Naive thymus-derived CD4-positive, alpha-beta T cell (primary cell): Measurements from ENCODE around the gene NEU4. TPM values are rescaled to one million over a fixed set of nuclear protein-coding genes. Genes with fewer than 3 reads are reported as not detected.
"Not testable (repeated sequence)": the region's sequence is repeated elsewhere in the genome, so short reads cannot be mapped to it uniquely, and the experiment has no call there.

Experiments
- ATAC-seq: fragments of 150-1000 bp; cut with Tn5 transposase; 2 replicates; pipeline ENCODE4 v1.10.0; 2021; ENCODE audit warnings: mild to moderate bottlenecking, moderate library complexity
- CTCF ChIA-PET: fragments of 350-600 bp; sonication (Branson Sonifier 250); formaldehyde crosslinking; loops from one replicate; lab custom pipeline; 2021; ENCODE audit warnings: antibody characterized with exemption; lab: Charles Lee
- POLR2A ChIA-PET: fragments of 350-600 bp; sonication (Branson Sonifier 250); formaldehyde crosslinking; loops from one replicate; lab custom pipeline; 2021; ENCODE audit warnings: antibody characterized with exemption, inconsistent platforms; lab: Charles Lee
- DNase-seq, 9 donors: peaks; one replicate each; pipeline versions ENCODE4 v3.0.0 to v3.0.0-alpha.2; 2020 to 2022; ENCODE audit warnings: mixed read lengths in 1 of 9
- H3K27ac ChIP-seq: one replicate; pipeline ENCODE4 v1.7.0; 2013; ENCODE audit warnings: mild to moderate bottlenecking, low read depth, low read length, moderate library complexity
- H3K27me3 ChIP-seq, 2 donors: one replicate each; pipeline ENCODE4 v1.7.0; 2013; ENCODE audit warnings: low read length in 2 of 2, mild to moderate bottlenecking in 2 of 2, moderate library complexity in 2 of 2; ENCODE audit not compliant: control insufficient read depth in 2 of 2, insufficient read depth in 2 of 2
- H3K36me3 ChIP-seq, 3 experiments: 1 replicate in 2 of 3; 2 replicates in 1 of 3; pipeline ENCODE4 v1.7.0; 2013; ENCODE audit warnings: low read length in 3 of 3, mild to moderate bottlenecking in 3 of 3, moderate library complexity in 1 of 3; ENCODE audit not compliant: insufficient read depth in 3 of 3, control insufficient read depth in 2 of 3
- H3K4me1 ChIP-seq, 2 donors: one replicate each; pipeline ENCODE4 v1.7.0; 2013; ENCODE audit warnings: low read length in 2 of 2, mild to moderate bottlenecking in 2 of 2, moderate library complexity in 1 of 2; ENCODE audit not compliant: control insufficient read depth in 2 of 2, insufficient read depth in 2 of 2
- H3K4me3 ChIP-seq: 2 replicates; pipeline ENCODE4 v1.7.0; 2013; ENCODE audit warnings: mild to moderate bottlenecking, low read length
- H3K9me3 ChIP-seq, 3 experiments: 1 replicate in 2 of 3; 2 replicates in 1 of 3; pipeline ENCODE4 v1.7.0; 2013; ENCODE audit warnings: low read length in 3 of 3; ENCODE audit not compliant: control insufficient read depth in 2 of 3
- H3K27ac Mint-ChIP-seq, 9 donors: one replicate each; pipeline ENCODE4 v1.8.0; 2020 to 2022; ENCODE audit warnings: mixed read lengths in 9 of 9, mild to moderate bottlenecking in 8 of 9, moderate library complexity in 5 of 9, inconsistent platforms in 2 of 9
- H3K27me3 Mint-ChIP-seq, 5 donors: one replicate each; pipeline ENCODE4 v1.8.0; 2021 to 2022; ENCODE audit warnings: mixed read lengths in 5 of 5, mild to moderate bottlenecking in 1 of 5
- H3K36me3 Mint-ChIP-seq, 5 donors: one replicate each; pipeline ENCODE4 v1.8.0; 2020 to 2022; ENCODE audit warnings: mixed read lengths in 5 of 5, mild to moderate bottlenecking in 3 of 5, inconsistent platforms in 1 of 5
- H3K4me1 Mint-ChIP-seq, 7 donors: one replicate each; pipeline ENCODE4 v1.8.0; 2020 to 2022; ENCODE audit warnings: mixed read lengths in 7 of 7, mild to moderate bottlenecking in 3 of 7, inconsistent platforms in 1 of 7
- H3K4me3 Mint-ChIP-seq, 10 donors: one replicate each; pipeline ENCODE4 v1.8.0; 2020 to 2022; ENCODE audit warnings: mild to moderate bottlenecking in 10 of 10, mixed read lengths in 10 of 10, moderate library complexity in 6 of 10, inconsistent platforms in 2 of 10
- H3K9me3 Mint-ChIP-seq, 11 donors: one replicate each; pipeline ENCODE4 v1.8.0; 2020 to 2022; ENCODE audit warnings: mixed read lengths in 11 of 11, mild to moderate bottlenecking in 4 of 11, inconsistent platforms in 1 of 11, moderate library complexity in 1 of 11
- intact Hi-C, 2 donors: fragments of 100-400 bp; cut with micrococcal nuclease; formaldehyde crosslinking; loops; one replicate each; pipeline ENCODE4 v1.15.1; 2023
- polyA plus RNA-seq, 2 donors: library from polyadenylated mRNA; unstranded; fragments of 300-500 nt; fragmentation: Illumina TruSeq; gene quantifications; one replicate each; pipeline ENCODE4 v1.2.3, GENCODE V29; 2021
- total RNA-seq, 6 experiments: library from RNA in 5 of 6; stranded (reverse) in 5 of 6; gene quantifications; 1 replicate in 5 of 6; 2 replicates in 1 of 6; pipeline ENCODE4 v1.2.3 and lab custom pipeline; 2021 to 2026

The NEU4 gene
- total and polyA plus RNA-seq, 7 experiments from 2014 or later: 1.1 to 13.9 (median 1.2) TPM; not detected in 4

DNA sequence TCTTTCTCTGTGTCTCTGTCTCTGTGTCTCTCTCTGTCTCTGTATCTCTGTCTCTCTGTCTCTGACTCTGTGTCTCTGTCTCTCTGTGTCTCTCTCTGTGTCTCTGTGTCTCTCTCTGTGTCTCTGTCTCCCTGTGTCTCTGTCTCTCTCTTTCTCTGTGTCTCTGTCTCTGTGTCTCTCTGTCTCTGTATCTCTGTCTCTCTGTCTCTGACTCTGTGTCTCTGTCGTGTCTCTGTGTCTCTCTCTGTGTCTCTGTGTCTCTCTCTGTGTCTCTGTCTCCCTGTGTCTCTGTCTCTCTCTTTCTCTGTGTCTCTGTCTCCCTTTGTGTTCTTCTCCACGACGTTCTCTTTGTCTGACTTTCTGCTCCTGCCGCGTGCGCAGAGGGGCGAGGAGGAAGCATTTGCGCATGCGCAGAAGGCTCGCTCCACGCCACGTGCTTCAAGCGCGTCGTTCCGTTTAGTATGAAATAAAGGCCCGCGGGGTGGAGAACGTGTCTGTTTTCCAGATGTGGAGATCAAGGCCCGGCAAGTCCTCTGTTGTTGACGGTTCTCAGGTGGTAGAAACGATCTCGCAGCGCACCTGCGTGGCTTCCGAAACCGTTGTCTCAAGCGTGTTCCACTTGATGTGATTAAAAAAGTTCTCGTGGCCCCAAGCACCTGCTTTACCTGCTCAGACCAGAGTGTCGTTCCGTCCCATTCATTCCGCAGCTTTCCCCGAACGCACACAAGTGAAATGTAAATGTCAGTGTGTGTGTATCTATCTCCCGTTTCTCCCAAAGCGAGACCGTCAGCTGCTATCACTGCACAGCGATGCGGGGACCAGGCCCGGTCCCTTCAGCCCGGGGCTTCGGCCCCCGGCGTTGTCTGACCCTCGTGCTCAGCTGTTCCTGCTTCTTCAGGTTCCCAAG lies 14.8 kb downstream of the NEU4 start:
- peak overlapping the region in 6 of 9 donors; percentile 54 to 84 (median 72) for H3K27ac Mint-ChIP-seq
- H3K4me3 ChIP-seq, CTCF ChIA-PET, H3K36me3 ChIP-seq, intact Hi-C loops, H3K4me1 ChIP-seq, H3K27me3 ChIP-seq, ATAC-seq, H3K27ac ChIP-seq: not testable (repeated sequence)
- H3K27me3 Mint-ChIP-seq: peaks cover 0 to 27% (median 18%) of the 10 kb centered on the region in 5 donors
- H3K36me3 Mint-ChIP-seq: peaks cover 0 to 20% (median 9%) of the 10 kb centered on the region in 5 donors
- POLR2A ChIA-PET: interaction anchor here (0.6 kb wide), 1 partner anchor 32 kb away, joined by 3 read pairs; no protein-coding TSS in a partner anchor
- H3K9me3 Mint-ChIP-seq: peaks cover 5 to 42% (median 24%) of the 10 kb centered on the region in 11 donors
- DNase-seq: peak in 1 of 9 donors; percentile 19
- peaks cover 0 to 11% (median 0%) of the 10 kb centered on the region in 3 experiments for H3K9me3 ChIP-seq
- peaks cover 6 to 22% (median 11%) of the 10 kb centered on the region in 7 donors for H3K4me1 Mint-ChIP-seq
- peak overlapping the region in 3 of 10 donors; percentile 4 to 39 (median 34) for H3K4me3 Mint-ChIP-seq

DNA sequence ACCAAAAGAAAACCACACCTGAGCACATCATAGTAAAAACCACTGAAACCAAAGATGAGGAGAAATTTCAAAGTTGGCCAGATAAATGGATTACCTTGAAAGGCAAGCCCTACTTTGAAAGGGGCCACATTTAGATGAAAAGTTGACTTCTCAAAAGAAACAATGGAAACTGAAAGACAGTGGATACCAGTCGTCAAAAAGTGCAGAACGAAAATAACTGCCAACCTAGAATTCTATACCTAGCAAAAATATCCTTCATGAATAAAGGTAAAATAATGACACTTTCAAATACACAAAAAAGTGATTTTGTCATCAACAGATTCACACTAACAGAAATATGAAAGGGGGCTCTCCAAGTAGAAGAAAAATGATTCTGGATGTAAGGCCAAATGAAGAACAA lies 18.4 kb downstream of the NEU4 start:
- no peak for DNase-seq
- Mint-ChIP-seq H3K9me3 (peaks cover 5 to 37% (median 24%) of the 10 kb centered on the region in 11 donors), H3K4me1 (peaks cover 5 to 12% (median 8%) of the 10 kb centered on the region in 7 donors), H3K4me3 (no peak overlapping the region), H3K27me3 (peaks cover 4 to 32% (median 17%) of the 10 kb centered on the region in 5 donors), H3K36me3 (peaks cover 0 to 20% (median 9%) of the 10 kb centered on the region in 5 donors), H3K27ac (no peak overlapping the region)
- no peak for ATAC-seq
- ChIA-PET POLR2A (no interaction called here), CTCF (no interaction called here)
- Histone ChIP-seq H3K27me3 (no peaks in the 10 kb centered on the region), H3K27ac (no peak overlapping the region), H3K4me3 (no peak overlapping the region), H3K9me3 (peaks cover 0 to 11% (median 0%) of the 10 kb centered on the region in 3 experiments), H3K4me1 (no peaks in the 10 kb centered on the region), H3K36me3 (no peaks in the 10 kb centered on the region)
- intact Hi-C loops: no loop called here

DNA sequence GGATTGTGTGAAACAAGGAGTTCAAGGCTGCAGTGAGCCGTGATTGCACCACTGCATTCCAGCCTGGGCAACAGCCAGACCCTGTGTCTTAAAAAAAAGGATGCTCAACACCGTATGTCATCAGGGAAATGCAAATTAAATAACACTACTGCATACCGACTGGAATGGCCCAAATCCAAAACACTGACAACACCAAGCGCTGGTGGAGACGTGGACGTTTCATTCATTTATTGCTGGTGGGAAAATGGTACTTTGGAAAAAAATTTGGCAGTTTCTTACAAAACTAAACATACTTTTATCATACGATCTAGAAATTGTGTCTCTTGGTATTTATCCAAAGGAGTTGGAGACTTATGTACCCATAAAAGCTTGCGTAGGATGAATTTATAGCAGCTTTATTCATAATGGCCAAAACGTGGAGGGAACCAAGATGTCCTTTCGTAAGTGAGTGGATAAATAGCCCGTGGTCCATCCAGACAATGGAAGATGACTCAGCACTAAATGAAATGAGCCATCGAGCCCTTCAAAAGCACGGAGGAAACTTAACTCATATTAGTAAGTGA lies 24.2 kb downstream of the NEU4 start:
- Mint-ChIP-seq H3K27ac (no peak overlapping the region), H3K27me3 (peaks cover 0 to 46% (median 4%) of the 10 kb centered on the region in 5 donors), H3K4me1 (peaks cover 0 to 15% (median 4%) of the 10 kb centered on the region in 7 donors), H3K36me3 (peaks cover 0 to 3% (median 0%) of the 10 kb centered on the region in 5 donors), H3K9me3 (peaks cover 0 to 3% (median 2%) of the 10 kb centered on the region in 11 donors), H3K4me3 (no peak overlapping the region)
- no peaks in the 10 kb centered on the region for H3K36me3 ChIP-seq
- H3K4me3 ChIP-seq: no peak overlapping the region
- DNase-seq (no peak), ATAC-seq (no peak)
- ChIA-PET POLR2A (no interaction called here), CTCF (no interaction called here)
- H3K9me3 ChIP-seq: no peaks in the 10 kb centered on the region
- H3K27ac ChIP-seq: no peak overlapping the region
- intact Hi-C loops: no loop called here
- H3K27me3 ChIP-seq: no peaks in the 10 kb centered on the region
- no peaks in the 10 kb centered on the region for H3K4me1 ChIP-seq

DNA sequence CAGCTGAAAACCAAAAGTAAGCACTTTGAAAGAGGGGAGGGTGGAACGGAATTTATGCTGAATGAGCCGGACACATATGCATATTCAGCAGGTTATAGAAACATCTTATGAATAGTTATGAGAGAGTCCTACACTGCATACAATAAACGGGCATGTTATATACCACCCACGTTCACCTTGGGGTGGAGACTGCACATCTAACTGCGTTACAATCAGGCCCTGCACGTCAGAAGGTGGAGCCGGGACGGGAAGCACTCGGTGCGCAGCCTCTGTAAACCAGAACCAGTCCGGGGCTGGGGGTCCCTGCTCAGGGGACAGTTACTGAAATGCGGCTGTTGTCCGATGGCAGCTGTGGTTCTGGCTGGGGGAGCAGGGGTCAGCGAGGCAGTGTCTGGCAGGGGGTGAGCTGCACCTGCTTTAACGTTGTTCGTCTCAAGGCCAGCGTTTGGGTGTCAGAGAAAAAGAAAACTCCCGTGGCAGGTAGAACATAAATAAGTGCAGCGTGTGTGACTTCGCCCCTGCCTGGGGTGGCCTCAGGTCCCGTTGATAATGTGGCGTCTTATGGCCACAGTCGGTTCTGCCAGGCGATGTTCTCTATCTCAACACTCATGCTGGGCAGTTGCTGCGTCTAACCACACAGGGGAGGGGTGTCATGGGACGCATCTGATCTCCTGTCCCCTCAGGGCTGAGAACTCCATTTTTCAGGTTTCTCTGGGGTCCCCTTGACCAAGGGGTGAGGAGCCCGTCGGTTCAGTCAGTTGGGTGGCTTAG lies 24.9 kb downstream of the NEU4 start:
- H3K27me3 ChIP-seq, H3K9me3 Mint-ChIP-seq, H3K4me3 ChIP-seq, POLR2A ChIA-PET, H3K4me3 Mint-ChIP-seq, CTCF ChIA-PET, H3K36me3 Mint-ChIP-seq, H3K9me3 ChIP-seq, H3K4me1 ChIP-seq, ATAC-seq, H3K27ac Mint-ChIP-seq, H3K36me3 ChIP-seq, intact Hi-C loops, H3K27ac ChIP-seq: not testable (repeated sequence)
- peaks cover 0 to 15% (median 6%) of the 10 kb centered on the region in 7 donors for H3K4me1 Mint-ChIP-seq
- H3K27me3 Mint-ChIP-seq: peaks cover 0 to 51% (median 4%) of the 10 kb centered on the region in 5 donors
- DNase-seq: peak in 1 of 9 donors; percentile 16

DNA sequence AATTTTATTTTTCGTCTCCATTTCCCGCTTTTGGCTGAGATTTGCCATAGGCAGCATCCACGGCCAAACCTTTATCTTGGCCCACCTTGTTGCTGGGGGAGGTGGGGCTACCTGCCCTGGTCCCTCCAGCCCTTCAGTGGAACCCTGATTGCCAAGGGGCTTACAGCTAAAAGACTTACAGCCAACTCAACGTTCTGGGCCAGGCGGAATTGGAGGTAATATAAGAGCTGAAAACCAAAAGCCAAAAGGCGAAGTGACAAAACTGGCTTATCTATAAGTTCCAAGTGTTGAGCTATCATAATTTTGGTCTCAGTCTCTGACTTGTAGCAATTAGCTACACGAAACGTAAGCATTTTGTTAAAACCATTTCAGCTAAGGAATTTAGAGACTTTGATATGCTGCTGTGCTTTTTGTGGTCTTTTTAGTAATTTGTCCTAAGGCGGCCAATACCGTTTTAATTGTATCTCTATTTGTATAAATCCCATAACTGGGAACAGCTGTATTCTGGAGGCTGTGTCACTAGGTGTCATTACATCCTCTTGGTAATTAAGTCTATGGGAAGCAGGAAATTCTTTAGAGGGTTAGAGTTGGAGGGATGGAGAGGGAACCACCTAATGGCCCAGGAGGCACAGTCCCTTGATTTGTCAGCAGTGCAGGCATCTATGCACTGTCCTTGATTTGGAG lies 25.7 kb downstream of the NEU4 start:
- ChIA-PET POLR2A (no interaction called here), CTCF (interaction anchor here (1.1 kb wide), 1 partner anchor 11 kb away, joined by 3 read pairs; no protein-coding TSS in a partner anchor)
- H3K27me3 Mint-ChIP-seq: peaks cover 0 to 53% (median 4%) of the 10 kb centered on the region in 5 donors
- H3K36me3 Mint-ChIP-seq: peaks cover 0 to 2% (median 0%) of the 10 kb centered on the region in 5 donors
- Histone ChIP-seq H3K27ac (no peak overlapping the region), H3K36me3 (no peaks in the 10 kb centered on the region), H3K9me3 (no peaks in the 10 kb centered on the region), H3K27me3 (no peaks in the 10 kb centered on the region), H3K4me1 (no peaks in the 10 kb centered on the region), H3K4me3 (no peak overlapping the region)
- H3K27ac Mint-ChIP-seq: no peak overlapping the region
- DNase-seq: no peak
- H3K4me1 Mint-ChIP-seq: peaks cover 0 to 15% (median 6%) of the 10 kb centered on the region in 7 donors
- intact Hi-C loops: no loop called here
- H3K4me3 Mint-ChIP-seq: no peak overlapping the region
- H3K9me3 Mint-ChIP-seq: no peaks in the 10 kb centered on the region
- no peak for ATAC-seq

DNA sequence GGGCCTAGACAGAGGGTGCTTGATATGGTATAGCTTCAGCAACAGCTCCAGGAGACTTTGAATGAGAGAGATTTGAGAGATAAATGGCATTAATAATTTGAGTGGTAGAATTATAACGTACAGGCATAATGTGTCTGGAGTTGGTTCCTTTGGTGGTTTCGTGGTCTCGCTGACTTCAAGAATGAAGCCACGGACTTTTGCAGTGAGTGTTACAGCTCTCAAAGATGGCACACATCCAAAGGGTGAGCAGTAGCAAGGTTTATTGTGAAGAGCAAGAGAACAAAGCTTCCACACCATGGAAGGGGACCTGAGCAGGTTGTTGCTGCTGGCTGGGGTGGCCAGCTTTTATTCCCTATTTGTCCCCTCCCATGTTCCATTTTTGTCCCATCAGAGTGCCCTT lies 26.6 kb downstream of the NEU4 start:
- H3K27me3 Mint-ChIP-seq: peaks cover 0 to 47% (median under 1%) of the 10 kb centered on the region in 5 donors
- peaks cover 0 to 15% (median 6%) of the 10 kb centered on the region in 7 donors for H3K4me1 Mint-ChIP-seq
- no peaks in the 10 kb centered on the region for H3K36me3 ChIP-seq
- no peak overlapping the region for H3K4me3 ChIP-seq
- H3K4me1 ChIP-seq: no peaks in the 10 kb centered on the region
- ChIA-PET CTCF (interaction anchor here (0.6 to 1.1 kb wide), 2 partner anchors 10 to 185 kb away, joined by 3 read pairs; no protein-coding TSS in a partner anchor), POLR2A (no interaction called here)
- no peaks in the 10 kb centered on the region for H3K27me3 ChIP-seq
- H3K4me3 Mint-ChIP-seq: no peak overlapping the region
- ATAC-seq (no peak), DNase-seq (peak in 1 of 9 donors; percentile 10)
- H3K9me3 ChIP-seq: no peaks in the 10 kb centered on the region
- H3K9me3 Mint-ChIP-seq: no peaks in the 10 kb centered on the region
- no peak overlapping the region for H3K27ac ChIP-seq
- peaks cover 0 to 2% (median 0%) of the 10 kb centered on the region in 5 donors for H3K36me3 Mint-ChIP-seq
- H3K27ac Mint-ChIP-seq: no peak overlapping the region
- intact Hi-C loops: no loop called here
